DND-41 (cell line): ENCODE measurements around the gene GSDME.

Source experiments
- CTCF ChIP-seq: IDR thresholded peaks from 2 replicates; pipeline ENCODE4 v1.5.1; 2012; ENCODE audit warnings: borderline replicate concordance, low read length, moderate library complexity, mild to moderate bottlenecking; ENCODE audit not compliant: poor library complexity, severe bottlenecking; ENCODE audit errors: extremely low read depth
- EZH2 ChIP-seq: IDR thresholded peaks from 3 replicates; pipeline ENCODE4 v1.6.1; 2012; ENCODE audit warnings: borderline replicate concordance, low read depth, mild to moderate bottlenecking, moderate library complexity, low read length, inconsistent platforms; ENCODE audit not compliant: severe bottlenecking

GRCh38 chr7:24783698-24784097, 26.4 kb upstream of the GSDME start:
- TF ChIP-seq CTCF (no peak), EZH2 (no peak)
